Esophagus squamous epithelium (tissue), 4 donors: ENCODE data around the gene COQ2.

Experiments used
- CTCF ChIP-seq, 6 experiments: fragments of 450-650 bp in 4 of 6; fragments of 200-600 bp in 2 of 6; sonication (generic) in 2 of 6; IDR thresholded peaks; one replicate each; pipeline ENCODE4 v1.5.1; 2016 to 2019; ENCODE audit warnings: antibody characterized with exemption in 6 of 6, mild to moderate bottlenecking in 4 of 6, moderate library complexity in 4 of 6
- POLR2A ChIP-seq, 4 donors: fragments of 450-650 bp; IDR thresholded peaks; one replicate each; pipeline ENCODE4 v1.6.1; 2017; ENCODE audit warnings: antibody characterized with exemption in 4 of 4, mild to moderate bottlenecking in 4 of 4, moderate library complexity in 3 of 4

- TF ChIP-seq CTCF (IDR thresholded peaks at IDR 0.05), result no peak
- no peak for TF ChIP-seq POLR2A (IDR thresholded peaks at IDR 0.05)
Measured at GRCh38 chr4:83267830-83268475, 16.6 kb downstream of the COQ2 start.
